Left ventricle myocardium inferior (tissue), 1 donor: ENCODE measurements around the gene ONECUT3. TPM values are rescaled to one million over a fixed set of nuclear protein-coding genes. Genes with fewer than 3 reads are reported as not detected.
A peak's percentile ranks its signal among the peaks of the same experiment; 100 is the strongest.

Source experiments
- DNase-seq: peaks from one replicate; pipeline ENCODE4 v3.0.0-alpha.2; 2020
- H3K27ac ChIP-seq: fragments of 200-600 bp; replicated peaks from 2 replicates; pipeline ENCODE4 v1.8.0; 2021
- H3K27me3 ChIP-seq: fragments of 200-600 bp; 2 replicates; pipeline ENCODE4 v1.8.0; 2021; ENCODE audit warnings: low read depth
- H3K36me3 ChIP-seq: fragments of 200-600 bp; 2 replicates; pipeline ENCODE4 v1.8.0; 2021
- H3K4me1 ChIP-seq: fragments of 200-600 bp; 2 replicates; pipeline ENCODE4 v1.8.0; 2021
- H3K4me3 ChIP-seq: fragments of 200-600 bp; 2 replicates; pipeline ENCODE4 v1.8.0; 2021; ENCODE audit warnings: mild to moderate bottlenecking, moderate library complexity
- H3K9me3 ChIP-seq: fragments of 200-600 bp; replicated peaks from 2 replicates; pipeline ENCODE4 v1.8.0; 2021
- CTCF ChIP-seq: fragments of 200-600 bp; IDR thresholded peaks from 2 replicates; pipeline ENCODE4 v1.8.0; 2021; ENCODE audit warnings: antibody characterized with exemption, mild to moderate bottlenecking, borderline replicate concordance
- intact Hi-C: fragments of 100-400 bp; cut with micrococcal nuclease; formaldehyde crosslinking; loops from one replicate; pipeline ENCODE4 v1.11.0; 2022
- total RNA-seq: library from RNA; stranded (reverse); fragmentation: NEBNext Ultra II Directional; extraction: Animal tissue kit (Norgen Biotek cat#: 25700); gene quantifications from one replicate; pipeline ENCODE4 v1.2.1, GENCODE V29; 2021
- donor health status: DM: no; HTN: yes; CAD: no; lungs with severe emphysema.

Gene ONECUT3
- total RNA-seq, 1 donor from 2014 or later, result not detected

- no peak for DNase-seq
- Histone ChIP-seq H3K4me3 (no peak overlapping the region), H3K9me3 (no peaks in the 10 kb centered on the region), H3K27ac (no peak overlapping the region), H3K36me3 (peaks cover 70% of the 10 kb centered on the region), H3K4me1 (peaks cover 25% of the 10 kb centered on the region), H3K27me3 (no peaks in the 10 kb centered on the region)
- intact Hi-C loops, result no loop called here
- no peak for TF ChIP-seq CTCF
These were observed 63.4 kb downstream of the ONECUT3 start for GRCh38 chr19:1816530-1817298.

- intact Hi-C loops, result no loop called here
- TF ChIP-seq CTCF, result no peak
- DNase-seq, result peak; percentile 45
- Histone ChIP-seq H3K4me1 (peaks cover 16% of the 10 kb centered on the region), H3K36me3 (peaks cover 79% of the 10 kb centered on the region), H3K9me3 (no peaks in the 10 kb centered on the region), H3K27me3 (no peaks in the 10 kb centered on the region), H3K27ac (no peak overlapping the region), H3K4me3 (no peak overlapping the region)
These were observed 64.4 kb downstream of the ONECUT3 start for GRCh38 chr19:1817553-1818179.

GRCh38 chr19:1818549-1819195 lies 65.4 kb downstream of the ONECUT3 start:
- Histone ChIP-seq H3K9me3 (no peaks in the 10 kb centered on the region), H3K27me3 (no peaks in the 10 kb centered on the region), H3K4me3 (no peak overlapping the region), H3K27ac (no peak overlapping the region), H3K36me3 (peaks cover 90% of the 10 kb centered on the region), H3K4me1 (peaks cover 8% of the 10 kb centered on the region)
- intact Hi-C loops, result no loop called here
- no peak for TF ChIP-seq CTCF
- DNase-seq, result no peak

GRCh38 chr19:1819341-1820255 lies 66.3 kb downstream of the ONECUT3 start:
- no peak for TF ChIP-seq CTCF
- Histone ChIP-seq H3K36me3 (peaks cover 99% of the 10 kb centered on the region), H3K4me1 (peaks cover 8% of the 10 kb centered on the region), H3K4me3 (no peak overlapping the region), H3K9me3 (no peaks in the 10 kb centered on the region), H3K27ac (no peak overlapping the region), H3K27me3 (no peaks in the 10 kb centered on the region)
- intact Hi-C loops, result no loop called here
- peak; percentile 15 for DNase-seq

- Histone ChIP-seq H3K4me3 (no peak overlapping the region), H3K27me3 (no peaks in the 10 kb centered on the region), H3K36me3 (peaks cover 91% of the 10 kb centered on the region), H3K4me1 (peaks cover 22% of the 10 kb centered on the region), H3K9me3 (no peaks in the 10 kb centered on the region), H3K27ac (no peak overlapping the region)
- intact Hi-C loops, result no loop called here
- no peak for DNase-seq
- TF ChIP-seq CTCF, result no peak
These were observed 68.9 kb downstream of the ONECUT3 start for GRCh38 chr19:1822210-1822609.
